Muscle layer of colon (tissue), 2 donors: ENCODE results near the gene TFCP2.

Source experiments
- H3K27ac ChIP-seq: one replicate; pipeline ENCODE4 v1.7.0; 2013; ENCODE audit warnings: low read depth, mild to moderate bottlenecking, low read length, moderate library complexity
- H3K27me3 ChIP-seq, 2 donors: one replicate each; pipeline ENCODE4 v1.7.0; 2013; ENCODE audit warnings: low read length in 2 of 2, mild to moderate bottlenecking in 2 of 2; ENCODE audit not compliant: insufficient read depth in 2 of 2, control insufficient read depth in 1 of 2
- H3K36me3 ChIP-seq: one replicate; pipeline ENCODE4 v1.7.0; 2013; ENCODE audit warnings: mild to moderate bottlenecking, low read length; ENCODE audit not compliant: insufficient read depth
- H3K4me1 ChIP-seq: one replicate; pipeline ENCODE4 v1.7.0; 2013; ENCODE audit warnings: mild to moderate bottlenecking, low read length; ENCODE audit not compliant: insufficient read depth
- H3K4me3 ChIP-seq, 2 donors: one replicate each; pipeline ENCODE4 v1.7.0; 2013; ENCODE audit warnings: low read length in 2 of 2, low read depth in 1 of 2, mild to moderate bottlenecking in 1 of 2, moderate library complexity in 1 of 2
- H3K9ac ChIP-seq: one replicate; pipeline ENCODE4 v1.7.0; 2013; ENCODE audit warnings: low read length
- H3K9me3 ChIP-seq: one replicate; pipeline ENCODE4 v1.7.0; 2013; ENCODE audit warnings: mild to moderate bottlenecking, low read length
- donor health status: abdominal sarcoma.
- donor health status: Adenocarcinoma of cecum.

TFCP2 gene

GRCh38 chr12:51209259-51209658, 36.3 kb upstream of the TFCP2 start:
- no peaks in the 10 kb centered on the region for H3K4me1 ChIP-seq
- H3K36me3 ChIP-seq, result peaks cover 4% of the 10 kb centered on the region
- no peak overlapping the region for H3K9ac ChIP-seq
- no peaks in the 10 kb centered on the region for H3K27me3 ChIP-seq
- no peak overlapping the region for H3K4me3 ChIP-seq
- H3K27ac ChIP-seq, result no peak overlapping the region
- no peaks in the 10 kb centered on the region for H3K9me3 ChIP-seq

GRCh38 chr12:51208016-51208660, 35.2 kb upstream of the TFCP2 start:
- Histone ChIP-seq H3K9me3 (no peaks in the 10 kb centered on the region), H3K27ac (no peak overlapping the region), H3K4me1 (no peaks in the 10 kb centered on the region), H3K27me3 (no peaks in the 10 kb centered on the region), H3K36me3 (peaks cover 8% of the 10 kb centered on the region), H3K4me3 (no peak overlapping the region), H3K9ac (no peak overlapping the region)

- H3K4me3 ChIP-seq, result no peak overlapping the region
- no peak overlapping the region for H3K27ac ChIP-seq
- peaks cover 11% of the 10 kb centered on the region for H3K36me3 ChIP-seq
- no peaks in the 10 kb centered on the region for H3K9me3 ChIP-seq
- no peak overlapping the region for H3K9ac ChIP-seq
- H3K4me1 ChIP-seq, result no peaks in the 10 kb centered on the region
- H3K27me3 ChIP-seq, result no peaks in the 10 kb centered on the region
These were observed 32.4 kb upstream of the TFCP2 start for GRCh38 chr12:51205350-51205749.

- H3K36me3 ChIP-seq, result peaks cover 9% of the 10 kb centered on the region
- H3K27ac ChIP-seq, result no peak overlapping the region
- no peak overlapping the region for H3K9ac ChIP-seq
- H3K4me3 ChIP-seq, result no peak overlapping the region
- H3K27me3 ChIP-seq, result no peaks in the 10 kb centered on the region
- H3K9me3 ChIP-seq, result no peaks in the 10 kb centered on the region
- no peaks in the 10 kb centered on the region for H3K4me1 ChIP-seq
These were observed 29.8 kb upstream of the TFCP2 start for GRCh38 chr12:51202718-51203117.

GRCh38 chr12:51200806-51201205, 27.9 kb upstream of the TFCP2 start:
- Histone ChIP-seq H3K9ac (no peak overlapping the region), H3K36me3 (peaks cover 7% of the 10 kb centered on the region), H3K4me1 (no peaks in the 10 kb centered on the region), H3K4me3 (no peak overlapping the region), H3K27ac (no peak overlapping the region), H3K9me3 (no peaks in the 10 kb centered on the region), H3K27me3 (no peaks in the 10 kb centered on the region)

GRCh38 chr12:51200156-51200555, 27.2 kb upstream of the TFCP2 start:
- H3K4me1 ChIP-seq, result no peaks in the 10 kb centered on the region
- no peak overlapping the region for H3K4me3 ChIP-seq
- H3K9ac ChIP-seq, result no peak overlapping the region
- no peak overlapping the region for H3K27ac ChIP-seq
- peaks cover 7% of the 10 kb centered on the region for H3K36me3 ChIP-seq
- no peaks in the 10 kb centered on the region for H3K9me3 ChIP-seq
- no peaks in the 10 kb centered on the region for H3K27me3 ChIP-seq

GRCh38 chr12:51199366-51199945, 26.5 kb upstream of the TFCP2 start:
- Histone ChIP-seq H3K27me3 (no peaks in the 10 kb centered on the region), H3K27ac (no peak overlapping the region), H3K9ac (no peak overlapping the region), H3K4me3 (no peak overlapping the region), H3K9me3 (no peaks in the 10 kb centered on the region), H3K4me1 (no peaks in the 10 kb centered on the region), H3K36me3 (peaks cover 12% of the 10 kb centered on the region)

- H3K27me3 ChIP-seq, result no peaks in the 10 kb centered on the region
- H3K9ac ChIP-seq, result no peak overlapping the region
- no peak overlapping the region for H3K27ac ChIP-seq
- H3K4me1 ChIP-seq, result no peaks in the 10 kb centered on the region
- H3K36me3 ChIP-seq, result peaks cover 12% of the 10 kb centered on the region
- H3K4me3 ChIP-seq, result no peak overlapping the region
- H3K9me3 ChIP-seq, result no peaks in the 10 kb centered on the region
These were observed 25.8 kb upstream of the TFCP2 start for GRCh38 chr12:51198568-51199365.

GRCh38 chr12:51197736-51198567, 25.0 kb upstream of the TFCP2 start:
- Histone ChIP-seq H3K27me3 (no peaks in the 10 kb centered on the region), H3K4me1 (no peaks in the 10 kb centered on the region), H3K9ac (no peak overlapping the region), H3K9me3 (no peaks in the 10 kb centered on the region), H3K4me3 (no peak overlapping the region), H3K36me3 (peaks cover 6% of the 10 kb centered on the region), H3K27ac (no peak overlapping the region)

GRCh38 chr12:51196547-51196946, 23.6 kb upstream of the TFCP2 start:
- Histone ChIP-seq H3K4me1 (no peaks in the 10 kb centered on the region), H3K4me3 (no peak overlapping the region), H3K9ac (no peak overlapping the region), H3K27ac (no peak overlapping the region), H3K36me3 (peaks cover 15% of the 10 kb centered on the region), H3K27me3 (no peaks in the 10 kb centered on the region), H3K9me3 (no peaks in the 10 kb centered on the region)

- H3K9ac ChIP-seq, result no peak overlapping the region
- H3K4me3 ChIP-seq, result no peak overlapping the region
- H3K27me3 ChIP-seq, result no peaks in the 10 kb centered on the region
- H3K27ac ChIP-seq, result no peak overlapping the region
- no peaks in the 10 kb centered on the region for H3K4me1 ChIP-seq
- H3K36me3 ChIP-seq, result peaks cover 22% of the 10 kb centered on the region
- H3K9me3 ChIP-seq, result no peaks in the 10 kb centered on the region
These were observed 22.9 kb upstream of the TFCP2 start for GRCh38 chr12:51195841-51196240.
